SJCRH30 (cell line): ENCODE measurements around the gene SLC43A1. TPM values are rescaled to one million over a fixed set of nuclear protein-coding genes. Genes with fewer than 3 reads are reported as not detected.

Source experiments
- DNase-seq, 2 experiments: peaks; one replicate each; pipeline ENCODE4 v3.0.0-alpha.2; 2015 to 2020
- H3K27ac ChIP-seq: fragments of 250-450 bp; sonication (Bioruptor Pico); 2 replicates; pipeline ENCODE4 v1.5.1; 2020; ENCODE audit warnings: mild to moderate bottlenecking, moderate library complexity
- H3K27me3 ChIP-seq: fragments of 250-450 bp; sonication (Bioruptor Pico); 2 replicates; pipeline ENCODE4 v1.5.1; 2020; ENCODE audit warnings: mild to moderate bottlenecking, moderate library complexity
- H3K36me3 ChIP-seq: fragments of 250-450 bp; sonication (Bioruptor Pico); 2 replicates; pipeline ENCODE4 v1.5.1; 2020; ENCODE audit warnings: mild to moderate bottlenecking, moderate library complexity
- H3K4me1 ChIP-seq: fragments of 250-450 bp; sonication (Bioruptor Pico); 2 replicates; pipeline ENCODE4 v1.5.1; 2020; ENCODE audit warnings: mild to moderate bottlenecking, moderate library complexity
- H3K4me3 ChIP-seq: fragments of 250-450 bp; sonication (Bioruptor Pico); 2 replicates; pipeline ENCODE4 v1.5.1; 2020; ENCODE audit warnings: mild to moderate bottlenecking, moderate library complexity
- H3K9me3 ChIP-seq: fragments of 250-450 bp; sonication (Bioruptor Pico); replicated peaks from 2 replicates; pipeline ENCODE4 v1.5.1; 2020; ENCODE audit warnings: mild to moderate bottlenecking, moderate library complexity
- total RNA-seq: library from RNA; depleted of rRNA; stranded (reverse); fragments of >200 nt; shearing (Covaris generic); gene quantifications from 2 replicates; pipeline ENCODE4 v1.2.3, GENCODE V29; 2014

The SLC43A1 gene
- total RNA-seq, 1 experiment from 2014 or later: 8.8 TPM

- DNase-seq: no peak
- peak overlapping the region; percentile 56 for H3K4me3 ChIP-seq
- no peak overlapping the region for H3K27ac ChIP-seq
- no peaks in the 10 kb centered on the region for H3K9me3 ChIP-seq
- H3K36me3 ChIP-seq: no peaks in the 10 kb centered on the region
- H3K27me3 ChIP-seq: peaks cover 17% of the 10 kb centered on the region
- peaks cover 4% of the 10 kb centered on the region; the same call in 1 of the 2 replicates for H3K4me1 ChIP-seq
Measured at GRCh38 chr11:57481915-57482781, 33.4 kb downstream of the SLC43A1 start.

GRCh38 chr11:57481315-57481714 lies 34.2 kb downstream of the SLC43A1 start:
- peaks cover 17% of the 10 kb centered on the region for H3K27me3 ChIP-seq
- no peak overlapping the region for H3K27ac ChIP-seq
- H3K36me3 ChIP-seq: no peaks in the 10 kb centered on the region
- H3K4me3 ChIP-seq: no peak overlapping the region
- H3K4me1 ChIP-seq: peaks cover 4% of the 10 kb centered on the region; the same call in 1 of the 2 replicates
- DNase-seq: no peak
- no peaks in the 10 kb centered on the region for H3K9me3 ChIP-seq

DNA sequence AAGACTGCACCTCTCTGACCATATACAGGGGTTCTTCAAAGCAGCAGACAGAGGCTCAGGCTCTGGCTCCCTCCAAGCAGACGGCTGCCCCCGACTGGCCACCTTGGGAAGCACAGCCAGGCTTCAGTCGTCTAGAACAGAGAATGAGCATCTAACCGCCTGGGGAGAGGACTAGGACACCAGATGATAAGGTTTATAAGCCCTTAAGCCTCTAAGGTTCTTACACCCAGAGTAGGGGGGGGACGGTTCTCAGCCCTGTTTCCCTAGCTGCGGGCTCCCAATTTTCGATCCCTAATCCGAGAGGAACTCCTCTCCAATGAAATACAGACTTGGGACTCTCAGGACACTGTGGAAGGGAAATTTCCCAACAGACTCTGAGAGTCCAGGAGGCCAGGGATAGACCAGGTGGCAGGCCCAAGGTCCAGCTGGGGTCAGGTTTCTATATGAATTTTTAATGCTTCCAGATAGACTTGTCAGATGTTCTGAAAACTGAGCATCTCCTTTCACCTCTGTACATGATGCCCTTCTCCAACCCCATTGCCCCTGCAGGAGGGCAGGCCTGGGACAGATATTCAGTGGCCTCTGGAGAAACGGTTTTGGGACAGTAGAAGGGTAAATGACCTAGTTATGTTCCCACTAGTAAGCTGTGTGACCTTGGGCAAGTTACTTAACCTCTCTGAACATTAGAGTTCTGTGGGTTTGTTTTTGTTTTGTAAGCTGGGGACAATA lies 34.9 kb downstream of the SLC43A1 start:
- Histone ChIP-seq H3K27me3 (peaks cover 22% of the 10 kb centered on the region), H3K4me1 (peaks cover 4% of the 10 kb centered on the region; the same call in 1 of the 2 replicates), H3K9me3 (no peaks in the 10 kb centered on the region), H3K27ac (no peak overlapping the region), H3K4me3 (no peak overlapping the region), H3K36me3 (no peaks in the 10 kb centered on the region)
- peak; percentile 77 to 85 for DNase-seq

GRCh38 chr11:57479911-57480310 lies 35.6 kb downstream of the SLC43A1 start:
- no peak for DNase-seq
- H3K36me3 ChIP-seq: no peaks in the 10 kb centered on the region
- H3K4me1 ChIP-seq: peaks cover 4% of the 10 kb centered on the region; the same call in 1 of the 2 replicates
- no peaks in the 10 kb centered on the region for H3K9me3 ChIP-seq
- no peak overlapping the region for H3K4me3 ChIP-seq
- no peak overlapping the region for H3K27ac ChIP-seq
- peaks cover 24% of the 10 kb centered on the region for H3K27me3 ChIP-seq

DNA sequence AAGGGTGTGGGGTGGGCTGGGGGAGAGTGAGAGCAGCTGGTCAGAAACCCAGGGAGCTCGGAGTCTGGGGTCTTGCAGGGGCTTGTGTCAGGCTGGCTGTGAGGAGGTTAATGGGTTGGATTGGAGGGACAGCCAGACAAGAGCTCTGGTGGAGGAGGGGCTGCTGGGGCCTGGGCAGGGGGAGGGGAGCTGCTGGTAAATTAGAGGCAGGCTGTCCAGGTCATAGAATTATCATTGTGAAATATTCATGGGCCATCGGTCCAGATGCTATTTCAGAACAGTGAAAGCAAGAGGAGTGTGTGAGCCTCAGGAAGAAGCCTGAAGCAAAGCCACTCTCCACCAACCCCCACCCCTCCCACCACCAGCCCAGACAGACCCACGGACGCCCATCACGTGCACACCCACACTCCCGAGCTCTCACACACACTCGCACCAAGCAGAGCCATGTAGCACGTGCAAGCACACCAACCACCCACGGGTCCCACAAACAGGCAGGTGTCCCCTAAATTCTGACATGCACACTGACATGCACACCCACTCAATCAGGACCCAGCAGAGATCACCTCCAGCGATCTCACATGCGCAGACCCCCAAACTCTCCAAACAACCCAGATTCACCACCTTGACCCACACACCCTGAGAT lies 36.4 kb downstream of the SLC43A1 start:
- H3K4me1 ChIP-seq: peaks cover 4% of the 10 kb centered on the region; the same call in 1 of the 2 replicates
- peaks cover 31% of the 10 kb centered on the region for H3K27me3 ChIP-seq
- H3K4me3 ChIP-seq: no peak overlapping the region
- DNase-seq: no peak
- no peaks in the 10 kb centered on the region for H3K9me3 ChIP-seq
- no peaks in the 10 kb centered on the region for H3K36me3 ChIP-seq
- no peak overlapping the region for H3K27ac ChIP-seq

DNA sequence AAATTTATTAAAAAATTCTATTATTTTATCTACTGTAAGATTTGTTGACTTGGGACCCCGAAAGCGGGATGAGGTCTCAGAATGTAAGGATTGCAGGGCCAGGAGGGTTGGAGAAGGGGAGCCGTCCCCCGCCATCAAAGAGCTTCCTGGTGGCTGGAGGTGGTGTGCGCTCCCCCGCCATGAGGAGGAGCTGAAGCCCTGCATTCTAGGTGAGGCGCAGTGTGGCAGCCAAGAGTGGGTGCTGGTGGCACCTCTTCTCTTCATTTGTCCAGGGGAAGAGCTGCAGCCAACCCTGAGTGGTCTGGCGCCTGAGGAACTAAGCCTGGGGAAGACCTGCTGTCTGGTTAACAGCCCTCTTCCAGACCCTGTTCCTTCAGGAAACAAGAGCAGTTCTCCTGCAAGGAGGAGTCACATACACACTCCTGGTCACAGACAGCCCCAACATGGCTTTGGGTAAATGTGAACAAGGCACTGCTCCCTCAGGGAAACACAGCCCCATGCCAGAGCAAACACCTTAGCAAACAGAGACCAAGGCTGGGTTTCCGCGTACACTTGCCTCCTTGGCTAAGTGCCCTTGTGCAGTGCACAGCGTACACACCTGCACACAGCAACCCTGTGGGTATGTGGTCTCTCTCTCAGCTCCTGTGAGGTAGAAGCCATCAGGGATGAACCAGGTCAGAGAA lies 37.9 kb downstream of the SLC43A1 start:
- Histone ChIP-seq H3K27me3 (peaks cover 34% of the 10 kb centered on the region), H3K4me1 (no peaks in the 10 kb centered on the region; the same call in 1 of the 2 replicates), H3K4me3 (no peak overlapping the region), H3K9me3 (no peaks in the 10 kb centered on the region), H3K36me3 (no peaks in the 10 kb centered on the region), H3K27ac (no peak overlapping the region)
- DNase-seq: no peak

DNA sequence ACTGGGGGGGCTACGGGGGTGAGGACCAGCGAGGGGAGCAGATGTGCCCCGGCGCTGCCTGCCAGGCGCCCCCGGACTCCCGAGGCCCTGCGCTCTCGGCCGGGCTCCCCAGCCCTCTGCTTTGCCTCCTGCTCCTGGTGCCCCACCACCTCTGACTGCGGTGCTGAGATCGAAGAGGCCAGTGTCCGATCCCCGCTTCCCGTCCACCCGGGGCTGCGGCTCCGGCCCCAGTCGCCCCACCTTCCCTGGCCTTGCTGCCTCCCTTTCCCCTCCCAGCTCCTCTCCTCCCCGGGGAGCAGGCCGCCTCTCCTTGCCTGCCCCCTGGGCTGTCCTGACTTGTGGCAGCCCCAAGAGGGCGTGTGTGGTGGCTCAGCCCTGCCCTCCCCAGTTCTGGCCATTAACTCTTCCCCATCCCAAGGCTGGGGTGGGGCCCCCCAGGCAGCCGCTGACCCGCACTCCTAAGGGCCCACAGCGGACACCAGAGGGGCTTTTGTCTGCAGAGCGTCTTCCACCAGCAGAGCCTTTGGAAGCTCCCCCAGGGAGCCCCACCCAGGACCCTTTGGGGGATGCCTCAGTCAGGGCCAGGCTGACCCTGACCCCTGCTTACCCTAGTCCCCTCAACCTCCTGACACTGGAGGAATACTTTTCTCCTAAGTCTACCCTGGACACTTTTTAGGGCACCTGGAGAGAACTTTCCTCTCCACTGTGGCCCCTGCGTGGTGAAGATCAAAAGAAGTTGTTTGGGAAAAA lies 38.6 kb downstream of the SLC43A1 start:
- Histone ChIP-seq H3K4me1 (no peaks in the 10 kb centered on the region; the same call in 1 of the 2 replicates), H3K36me3 (no peaks in the 10 kb centered on the region), H3K9me3 (no peaks in the 10 kb centered on the region), H3K4me3 (peak overlapping the region; percentile 27), H3K27ac (no peak overlapping the region), H3K27me3 (peaks cover 26% of the 10 kb centered on the region)
- peak in 1 of 2 experiments; percentile 45 for DNase-seq

- Histone ChIP-seq H3K27me3 (peaks cover 23% of the 10 kb centered on the region), H3K4me1 (no peaks in the 10 kb centered on the region), H3K36me3 (no peaks in the 10 kb centered on the region), H3K4me3 (peak overlapping the region; percentile 27), H3K9me3 (no peaks in the 10 kb centered on the region), H3K27ac (no peak overlapping the region)
- no peak for DNase-seq
Measured at GRCh38 chr11:57476047-57476756, 39.3 kb downstream of the SLC43A1 start.

DNA sequence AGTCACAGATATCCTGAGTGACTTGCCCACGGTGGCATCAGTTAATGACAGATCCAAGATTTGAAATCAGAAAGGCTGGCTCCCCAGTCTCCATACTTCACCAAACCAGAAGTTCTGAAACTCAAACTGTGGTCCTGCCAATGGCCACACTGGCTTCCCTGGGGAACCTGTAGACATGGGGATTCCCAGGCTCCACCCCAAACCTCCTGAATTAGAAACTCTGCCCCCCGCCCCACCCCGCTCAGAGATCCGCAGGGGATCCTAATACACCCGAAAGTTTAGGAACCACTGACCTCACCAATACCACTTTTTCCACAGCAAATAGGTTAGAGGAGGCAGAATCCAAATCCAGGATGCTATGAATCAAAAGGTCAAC lies 39.8 kb downstream of the SLC43A1 start:
- H3K4me3 ChIP-seq: no peak overlapping the region
- H3K9me3 ChIP-seq: no peaks in the 10 kb centered on the region
- H3K27me3 ChIP-seq: peaks cover 23% of the 10 kb centered on the region
- DNase-seq: no peak
- no peak overlapping the region for H3K27ac ChIP-seq
- no peaks in the 10 kb centered on the region for H3K4me1 ChIP-seq
- no peaks in the 10 kb centered on the region for H3K36me3 ChIP-seq

DNA sequence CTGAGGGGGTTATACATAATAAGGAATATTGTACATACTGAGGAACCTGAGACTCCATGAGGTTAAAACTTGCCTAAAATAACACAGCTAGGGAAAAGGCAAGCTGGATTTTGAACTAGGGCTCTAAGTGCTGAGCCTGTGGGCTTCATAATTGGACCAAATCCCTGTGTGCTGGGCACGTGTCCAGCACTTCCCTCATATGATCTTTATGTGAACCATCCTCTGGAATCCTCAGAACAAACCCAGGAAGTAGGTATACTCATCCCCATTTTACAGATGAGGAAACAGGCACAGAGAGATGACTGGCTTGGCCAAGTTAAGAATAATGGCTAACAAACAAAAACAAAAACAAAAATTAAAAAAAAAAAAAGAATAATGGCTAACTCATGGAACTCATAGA lies 40.3 kb downstream of the SLC43A1 start:
- Histone ChIP-seq H3K4me1 (no peaks in the 10 kb centered on the region), H3K9me3 (no peaks in the 10 kb centered on the region), H3K36me3 (no peaks in the 10 kb centered on the region), H3K4me3 (no peak overlapping the region), H3K27me3 (peaks cover 23% of the 10 kb centered on the region), H3K27ac (no peak overlapping the region)
- DNase-seq: no peak

DNA sequence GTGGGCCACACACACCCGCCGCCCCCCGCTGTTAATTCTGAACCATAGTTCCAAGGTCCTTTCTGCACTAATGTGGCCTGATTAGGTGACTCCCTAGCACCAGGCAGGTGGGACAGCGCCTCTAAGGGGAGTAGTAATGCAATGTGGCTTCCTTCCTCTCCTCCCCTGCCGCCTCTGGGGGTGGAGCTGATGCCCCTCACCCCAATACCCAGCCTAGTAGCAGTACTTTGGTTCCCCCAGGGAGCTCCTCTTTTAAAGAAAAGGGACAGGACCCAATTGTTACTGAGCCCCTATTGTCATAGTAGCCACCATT lies 40.7 kb downstream of the SLC43A1 start:
- H3K27me3 ChIP-seq: peaks cover 25% of the 10 kb centered on the region
- no peaks in the 10 kb centered on the region for H3K36me3 ChIP-seq
- no peak overlapping the region for H3K27ac ChIP-seq
- no peak overlapping the region for H3K4me3 ChIP-seq
- no peaks in the 10 kb centered on the region for H3K4me1 ChIP-seq
- DNase-seq: no peak
- no peaks in the 10 kb centered on the region for H3K9me3 ChIP-seq

GRCh38 chr11:57474017-57474802 lies 41.3 kb downstream of the SLC43A1 start:
- peaks cover 25% of the 10 kb centered on the region for H3K27me3 ChIP-seq
- no peak overlapping the region for H3K4me3 ChIP-seq
- DNase-seq: no peak
- H3K36me3 ChIP-seq: no peaks in the 10 kb centered on the region
- H3K4me1 ChIP-seq: no peaks in the 10 kb centered on the region
- no peak overlapping the region for H3K27ac ChIP-seq
- no peaks in the 10 kb centered on the region for H3K9me3 ChIP-seq

GRCh38 chr11:57473285-57473841 lies 42.1 kb downstream of the SLC43A1 start:
- no peak overlapping the region for H3K27ac ChIP-seq
- DNase-seq: no peak

More at GRCh38 chr11:57473285-57473841, 42.1 kb downstream of the SLC43A1 start:
- H3K36me3 ChIP-seq: no peaks in the 10 kb centered on the region
- no peaks in the 10 kb centered on the region for H3K9me3 ChIP-seq
- H3K4me1 ChIP-seq: no peaks in the 10 kb centered on the region
- H3K27me3 ChIP-seq: peaks cover 25% of the 10 kb centered on the region
- H3K4me3 ChIP-seq: no peak overlapping the region
